GM10248 (cell line): ENCODE measurements around the gene NDUFB8.

Experiments
- CTCF ChIA-PET: fragments of 300-600 bp; sonication (Branson Sonifier 250); formaldehyde crosslinking; extraction: SDS; loops from one replicate; lab custom pipeline; 2021; ENCODE audit warnings: antibody characterized with exemption; lab: Yijun Ruan, JAX
- POLR2A ChIA-PET: fragments of 350-650 bp; sonication (Branson Sonifier 250); formaldehyde crosslinking; extraction: SDS; loops from one replicate; lab custom pipeline; 2020; ENCODE audit warnings: antibody characterized with exemption; lab: Yijun Ruan, JAX
- DNase-seq: peaks from one replicate; pipeline ENCODE4 v3.0.0; 2012; ENCODE audit errors: extremely low spot score
- CTCF ChIP-seq: IDR thresholded peaks from 2 replicates; pipeline ENCODE4 v1.5.1; 2012; ENCODE audit warnings: mild to moderate bottlenecking, low read depth; ENCODE audit errors: extremely low read depth, missing control alignments, control extremely low read depth

The NDUFB8 gene

GRCh38 chr10:100531761-100532160 is 2.1 kb upstream of the NDUFB8 start:
- TF ChIP-seq CTCF, result no peak
- ChIA-PET POLR2A (no interaction called here), CTCF (interaction anchor here (5.1 kb wide), 1 partner anchor 13 kb away, joined by 34 read pairs; no protein-coding TSS in a partner anchor)
- no peak for DNase-seq

- TF ChIP-seq CTCF, result no peak
- no peak for DNase-seq
- ChIA-PET CTCF (interaction anchor here (0.6 to 3.3 kb wide), 2 partner anchors 11 to 264 kb away, joined by 3 to 25 read pairs; no protein-coding TSS in a partner anchor), POLR2A (no interaction called here)
These were observed 673 bp downstream of the NDUFB8 start for GRCh38 chr10:100528921-100529474.

GRCh38 chr10:100528123-100528886 is 1.4 kb downstream of the NDUFB8 start:
- POLR2A ChIA-PET, result no interaction called here
- no peak for TF ChIP-seq CTCF
- DNase-seq, result no peak
- CTCF ChIA-PET, result interaction anchor here (1.1 to 3.7 kb wide), 3 partner anchors 10 to 682 kb away, joined by 3 to 25 read pairs (median 14); no protein-coding TSS in a partner anchor

- POLR2A ChIA-PET, result no interaction called here
- DNase-seq, result no peak
- no peak for TF ChIP-seq CTCF
- CTCF ChIA-PET, result interaction anchor here (1.0 to 6.1 kb wide), 5 partner anchors 12 to 43 kb away, joined by 3 to 26 read pairs (median 4); partner anchors contain the start of gene HIF1AN
These were observed 5.0 kb downstream of the NDUFB8 start for GRCh38 chr10:100524638-100525037.

- no peak for TF ChIP-seq CTCF
- ChIA-PET CTCF (interaction anchor here (1.1 to 6.1 kb wide), 3 partner anchors 12 to 42 kb away, joined by 3 to 26 read pairs (median 14); partner anchors contain the start of gene HIF1AN), POLR2A (no interaction called here)
- DNase-seq, result no peak
These were observed 5.5 kb downstream of the NDUFB8 start for GRCh38 chr10:100524206-100524605.

GRCh38 chr10:100522945-100523344 is 6.7 kb downstream of the NDUFB8 start:
- TF ChIP-seq CTCF, result no peak
- CTCF ChIA-PET, result interaction anchor here (1.2 to 6.1 kb wide), 4 partner anchors 11 to 89 kb away, joined by 3 to 26 read pairs (median 5); partner anchors contain the start of gene HIF1AN
- POLR2A ChIA-PET, result no interaction called here
- no peak for DNase-seq
